Suprapubic skin (tissue), 4 donors: ENCODE results near the gene PPP1R1C. TPM values are rescaled to one million over a fixed set of nuclear protein-coding genes. Genes with fewer than 3 reads are reported as not detected.

Experiments
- DNase-seq, 2 donors: peaks; one replicate each; pipeline ENCODE4 v3.0.0-alpha.2; 2019; ENCODE audit warnings: low spot score in 2 of 2
- H3K27ac ChIP-seq: fragments of 200-600 bp; sonication (generic); one replicate; pipeline ENCODE4 v1.5.1; 2019
- H3K27me3 ChIP-seq: fragments of 200-600 bp; sonication (generic); one replicate; pipeline ENCODE4 v1.5.1; 2019
- H3K36me3 ChIP-seq: fragments of 200-600 bp; sonication (generic); one replicate; pipeline ENCODE4 v1.5.1; 2019
- H3K4me1 ChIP-seq: fragments of 200-600 bp; sonication (generic); one replicate; pipeline ENCODE4 v1.5.1; 2019
- H3K4me3 ChIP-seq: fragments of 200-600 bp; sonication (generic); one replicate; pipeline ENCODE4 v1.5.1; 2019; ENCODE audit warnings: mild to moderate bottlenecking
- H3K9me3 ChIP-seq: fragments of 200-600 bp; sonication (generic); one replicate; pipeline ENCODE4 v1.5.1; 2019
- CTCF ChIP-seq, 2 donors: fragments of 200-600 bp in 1 of 2; fragments of 450-650 bp in 1 of 2; sonication (generic) in 1 of 2; IDR thresholded peaks; one replicate each; pipeline ENCODE4 v1.5.1; 2016 to 2019; ENCODE audit warnings: antibody characterized with exemption in 2 of 2, mild to moderate bottlenecking in 1 of 2, moderate library complexity in 1 of 2
- EP300 ChIP-seq: sonication (generic); formaldehyde crosslinking; IDR thresholded peaks from one replicate; pipeline ENCODE4 v1.6.1; 2017; ENCODE audit warnings: antibody characterized with exemption
- POLR2A ChIP-seq, 2 donors: fragments of 450-650 bp; IDR thresholded peaks; one replicate each; pipeline ENCODE4 v1.6.1; 2017; ENCODE audit warnings: antibody characterized with exemption in 2 of 2, mild to moderate bottlenecking in 2 of 2, moderate library complexity in 2 of 2
- POLR2AphosphoS5 ChIP-seq, 3 donors: sonication (generic); formaldehyde crosslinking; IDR thresholded peaks; one replicate each; pipeline ENCODE4 v1.6.1; 2017; ENCODE audit warnings: antibody characterized with exemption in 3 of 3
- WGBS: methylation state at CpG from one replicate; pipeline ENCODE4 v1.1.5; 2018; 5-methylcytosine and 5-hydroxymethylcytosine counted together
- total RNA-seq, 4 donors: library from RNA; depleted of rRNA; stranded (reverse); fragments of >200 nt; gene quantifications; one replicate each; pipeline ENCODE4 v1.1.0, GENCODE V29; 2016

The PPP1R1C gene
- total RNA-seq, 4 donors from 2014 or later: 2.0 to 5.8 TPM; not detected in 2

- Histone ChIP-seq H3K27ac (no peak overlapping the region), H3K4me1 (no peaks in the 10 kb centered on the region), H3K27me3 (no peaks in the 10 kb centered on the region), H3K4me3 (no peak overlapping the region), H3K36me3 (no peaks in the 10 kb centered on the region), H3K9me3 (no peaks in the 10 kb centered on the region)
- TF ChIP-seq CTCF (IDR thresholded peaks at IDR 0.05) (no peak), POLR2A (IDR thresholded peaks at IDR 0.05) (no peak), EP300 (no peak), POLR2AphosphoS5 (IDR thresholded peaks at IDR 0.05) (no peak)
- 74% methylated on average over 3 of the region's 3 CpGs for WGBS
- no peak for DNase-seq
These were observed 63.9 kb downstream of the PPP1R1C start for GRCh38 chr2:182049372-182050148.

GRCh38 chr2:182050333-182051135 lies 64.9 kb downstream of the PPP1R1C start:
- H3K4me3 ChIP-seq: no peak overlapping the region
- no peak for DNase-seq
- WGBS: 87% methylated on average over 4 of the region's 4 CpGs
- H3K27me3 ChIP-seq: no peaks in the 10 kb centered on the region
- no peaks in the 10 kb centered on the region for H3K4me1 ChIP-seq
- no peaks in the 10 kb centered on the region for H3K9me3 ChIP-seq
- no peak for TF ChIP-seq POLR2AphosphoS5 (IDR thresholded peaks at IDR 0.05)
- no peak for TF ChIP-seq EP300
- TF ChIP-seq POLR2A (IDR thresholded peaks at IDR 0.05): no peak
- no peak for TF ChIP-seq CTCF (IDR thresholded peaks at IDR 0.05)
- no peak overlapping the region for H3K27ac ChIP-seq
- H3K36me3 ChIP-seq: no peaks in the 10 kb centered on the region

- Histone ChIP-seq H3K4me1 (no peaks in the 10 kb centered on the region), H3K27me3 (no peaks in the 10 kb centered on the region), H3K4me3 (no peak overlapping the region), H3K27ac (no peak overlapping the region), H3K36me3 (no peaks in the 10 kb centered on the region), H3K9me3 (no peaks in the 10 kb centered on the region)
- no peak for DNase-seq
- no peak for TF ChIP-seq POLR2AphosphoS5 (IDR thresholded peaks at IDR 0.05)
- no peak for TF ChIP-seq POLR2A (IDR thresholded peaks at IDR 0.05)
- no peak for TF ChIP-seq EP300
- no peak for TF ChIP-seq CTCF (IDR thresholded peaks at IDR 0.05)
- 75% methylated on average over 4 of the region's 4 CpGs for WGBS
These were observed 70.3 kb downstream of the PPP1R1C start for GRCh38 chr2:182055993-182056392.

GRCh38 chr2:182057002-182057401 lies 71.3 kb downstream of the PPP1R1C start:
- no peak for DNase-seq
- Histone ChIP-seq H3K27ac (no peak overlapping the region), H3K9me3 (no peaks in the 10 kb centered on the region), H3K4me1 (no peaks in the 10 kb centered on the region), H3K36me3 (no peaks in the 10 kb centered on the region), H3K27me3 (no peaks in the 10 kb centered on the region), H3K4me3 (no peak overlapping the region)
- TF ChIP-seq POLR2AphosphoS5 (IDR thresholded peaks at IDR 0.05): no peak
- no peak for TF ChIP-seq CTCF (IDR thresholded peaks at IDR 0.05)
- no peak for TF ChIP-seq POLR2A (IDR thresholded peaks at IDR 0.05)
- TF ChIP-seq EP300: no peak

- DNase-seq: no peak
- Histone ChIP-seq H3K4me3 (no peak overlapping the region), H3K36me3 (no peaks in the 10 kb centered on the region), H3K27ac (no peak overlapping the region), H3K9me3 (no peaks in the 10 kb centered on the region), H3K27me3 (no peaks in the 10 kb centered on the region), H3K4me1 (no peaks in the 10 kb centered on the region)
- TF ChIP-seq EP300 (no peak), POLR2AphosphoS5 (IDR thresholded peaks at IDR 0.05) (no peak), CTCF (IDR thresholded peaks at IDR 0.05) (no peak), POLR2A (IDR thresholded peaks at IDR 0.05) (no peak)
- WGBS: 87% methylated on average over 1 of the region's 1 CpG
These were observed 72.4 kb downstream of the PPP1R1C start for GRCh38 chr2:182058056-182058455.
